ENCODE results near the gene ZNF335. TPM values are rescaled to one million over a fixed set of nuclear protein-coding genes. Genes with fewer than 3 reads are reported as not detected.

Gene ZNF335
- total RNA-seq, 3 donors from 2014 or later, result 12.6 to 25.9 (median 20.6) TPM

GRCh38 chr20:45985573-45985972 is 13.6 kb upstream of the ZNF335 start:
- intact Hi-C loops (cut with DNase I; ENCODE audit: low total_unique reads), result no loop called here
- no peak overlapping the region for H3K4me3 ChIP-seq
- no peaks in the 10 kb centered on the region for H3K36me3 ChIP-seq
- no peaks in the 10 kb centered on the region for H3K27me3 ChIP-seq
- no peaks in the 10 kb centered on the region for H3K4me1 ChIP-seq
- TF ChIP-seq CTCF (IDR thresholded peaks at IDR 0.05) (no peak), POLR2AphosphoS5 (IDR thresholded peaks at IDR 0.05) (no peak), POLR2A (IDR thresholded peaks at IDR 0.05) (no peak)
- no peaks in the 10 kb centered on the region for H3K9me3 ChIP-seq
- DNase-seq (ENCODE audit: low spot score in 2 of 2), result no peak
- no peak overlapping the region for H3K27ac ChIP-seq

GRCh38 chr20:45983279-45983743 is 11.3 kb upstream of the ZNF335 start:
- intact Hi-C loops (cut with DNase I; ENCODE audit: low total_unique reads), result no loop called here
- Histone ChIP-seq H3K27ac (no peak overlapping the region), H3K4me3 (no peak overlapping the region), H3K4me1 (no peaks in the 10 kb centered on the region), H3K27me3 (no peaks in the 10 kb centered on the region), H3K36me3 (no peaks in the 10 kb centered on the region), H3K9me3 (no peaks in the 10 kb centered on the region)
- no peak for DNase-seq (ENCODE audit: low spot score in 2 of 2)
- TF ChIP-seq POLR2A (IDR thresholded peaks at IDR 0.05) (no peak), CTCF (IDR thresholded peaks at IDR 0.05) (no peak)

GRCh38 chr20:45981261-45981660 is 9.3 kb upstream of the ZNF335 start:
- intact Hi-C loops (cut with DNase I; ENCODE audit: low total_unique reads), result no loop called here
- no peak for DNase-seq (ENCODE audit: low spot score in 2 of 2)

GRCh38 chr20:45976086-45976485 is 4.1 kb upstream of the ZNF335 start:
- Histone ChIP-seq H3K4me1 (no peaks in the 10 kb centered on the region), H3K36me3 (no peaks in the 10 kb centered on the region), H3K9me3 (no peaks in the 10 kb centered on the region), H3K27me3 (no peaks in the 10 kb centered on the region), H3K4me3 (no peak overlapping the region), H3K27ac (no peak overlapping the region)
- DNase-seq (ENCODE audit: low spot score in 2 of 2), result no peak
- TF ChIP-seq CTCF (IDR thresholded peaks at IDR 0.05) (no peak), POLR2AphosphoS5 (IDR thresholded peaks at IDR 0.05) (no peak), POLR2A (IDR thresholded peaks at IDR 0.05) (no peak)
- intact Hi-C loops (cut with DNase I; ENCODE audit: low total_unique reads), result no loop called here

More at GRCh38 chr20:45981261-45981660, 9.3 kb upstream of the ZNF335 start:
- no peaks in the 10 kb centered on the region for H3K9me3 ChIP-seq
- no peak overlapping the region for H3K4me3 ChIP-seq
- no peaks in the 10 kb centered on the region for H3K36me3 ChIP-seq
- H3K27ac ChIP-seq, result no peak overlapping the region
- H3K27me3 ChIP-seq, result no peaks in the 10 kb centered on the region
- TF ChIP-seq CTCF (IDR thresholded peaks at IDR 0.05) (no peak), POLR2AphosphoS5 (IDR thresholded peaks at IDR 0.05) (no peak), POLR2A (IDR thresholded peaks at IDR 0.05) (no peak)
- H3K4me1 ChIP-seq, result no peaks in the 10 kb centered on the region

GRCh38 chr20:45975686-45976085 is 3.7 kb upstream of the ZNF335 start:
- DNase-seq (ENCODE audit: low spot score in 2 of 2), result no peak
- H3K4me3 ChIP-seq, result no peak overlapping the region
- no peaks in the 10 kb centered on the region for H3K36me3 ChIP-seq
- H3K27ac ChIP-seq, result no peak overlapping the region
- intact Hi-C loops (cut with DNase I; ENCODE audit: low total_unique reads), result no loop called here
- TF ChIP-seq CTCF (IDR thresholded peaks at IDR 0.05), result no peak
- no peak for TF ChIP-seq POLR2A (IDR thresholded peaks at IDR 0.05)
- no peak for TF ChIP-seq POLR2AphosphoS5 (IDR thresholded peaks at IDR 0.05)
- no peaks in the 10 kb centered on the region for H3K4me1 ChIP-seq
- H3K9me3 ChIP-seq, result no peaks in the 10 kb centered on the region
- no peaks in the 10 kb centered on the region for H3K27me3 ChIP-seq

All from breast epithelium (tissue), 4 donors.